ENCODE results near the gene HNRNPA3. TPM values are rescaled to one million over a fixed set of nuclear protein-coding genes. Genes with fewer than 3 reads are reported as not detected.

The HNRNPA3 gene
- total and polyA plus RNA-seq, 2 of the 13 experiments (the other 11 are each of a cell fraction or from before 2014, with no cell fraction given) = 73.3 to 97.7 TPM

DNA sequence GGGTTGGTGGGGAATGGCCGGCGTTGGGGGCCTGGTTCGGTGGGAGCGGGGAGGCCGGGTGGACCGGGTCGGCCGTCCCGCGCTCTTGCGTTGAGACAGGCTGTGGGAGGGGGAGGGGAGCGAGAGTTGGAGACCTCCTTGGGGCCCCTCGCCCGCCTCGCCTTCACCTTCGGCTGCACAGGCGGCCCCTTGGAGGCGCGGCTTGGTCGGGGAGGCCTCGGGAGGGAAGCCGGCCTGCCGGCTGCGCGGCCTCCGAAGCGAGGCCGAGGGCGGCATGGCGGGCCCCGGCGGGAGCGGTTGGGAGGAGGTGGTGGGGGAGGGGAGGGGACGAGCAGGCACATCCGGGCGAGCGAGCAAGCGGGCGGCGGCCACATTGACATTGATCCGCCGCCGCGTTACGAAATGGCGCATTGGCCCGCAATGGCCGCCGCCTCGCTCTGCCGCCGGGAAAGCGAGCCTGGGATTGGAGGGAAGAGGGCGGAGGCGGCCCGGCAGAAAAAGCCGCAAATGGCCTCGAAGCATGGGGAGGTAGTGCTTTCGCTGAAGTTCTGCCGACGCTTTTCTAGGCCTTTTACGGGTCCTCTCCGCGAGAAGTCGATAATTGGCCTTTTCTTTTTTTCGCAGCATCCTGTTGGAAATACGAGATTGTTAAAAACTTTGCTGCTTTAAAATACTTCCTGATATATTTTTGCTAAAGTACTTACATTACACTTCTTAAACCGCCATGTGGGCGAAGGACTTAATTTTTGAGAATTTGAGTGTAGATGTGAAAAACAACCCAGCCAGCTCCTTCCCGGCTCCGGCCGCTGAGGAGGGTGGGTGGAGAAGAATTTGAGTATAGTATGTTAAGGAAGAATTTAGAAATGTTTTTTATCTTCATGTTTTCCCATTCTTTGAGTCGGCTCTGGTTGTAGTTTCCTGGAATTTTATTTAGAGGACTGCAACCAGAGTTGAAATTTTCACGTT is 580 bp downstream of the HNRNPA3 start (continued):
- TF ChIP-seq, protein P1, sequence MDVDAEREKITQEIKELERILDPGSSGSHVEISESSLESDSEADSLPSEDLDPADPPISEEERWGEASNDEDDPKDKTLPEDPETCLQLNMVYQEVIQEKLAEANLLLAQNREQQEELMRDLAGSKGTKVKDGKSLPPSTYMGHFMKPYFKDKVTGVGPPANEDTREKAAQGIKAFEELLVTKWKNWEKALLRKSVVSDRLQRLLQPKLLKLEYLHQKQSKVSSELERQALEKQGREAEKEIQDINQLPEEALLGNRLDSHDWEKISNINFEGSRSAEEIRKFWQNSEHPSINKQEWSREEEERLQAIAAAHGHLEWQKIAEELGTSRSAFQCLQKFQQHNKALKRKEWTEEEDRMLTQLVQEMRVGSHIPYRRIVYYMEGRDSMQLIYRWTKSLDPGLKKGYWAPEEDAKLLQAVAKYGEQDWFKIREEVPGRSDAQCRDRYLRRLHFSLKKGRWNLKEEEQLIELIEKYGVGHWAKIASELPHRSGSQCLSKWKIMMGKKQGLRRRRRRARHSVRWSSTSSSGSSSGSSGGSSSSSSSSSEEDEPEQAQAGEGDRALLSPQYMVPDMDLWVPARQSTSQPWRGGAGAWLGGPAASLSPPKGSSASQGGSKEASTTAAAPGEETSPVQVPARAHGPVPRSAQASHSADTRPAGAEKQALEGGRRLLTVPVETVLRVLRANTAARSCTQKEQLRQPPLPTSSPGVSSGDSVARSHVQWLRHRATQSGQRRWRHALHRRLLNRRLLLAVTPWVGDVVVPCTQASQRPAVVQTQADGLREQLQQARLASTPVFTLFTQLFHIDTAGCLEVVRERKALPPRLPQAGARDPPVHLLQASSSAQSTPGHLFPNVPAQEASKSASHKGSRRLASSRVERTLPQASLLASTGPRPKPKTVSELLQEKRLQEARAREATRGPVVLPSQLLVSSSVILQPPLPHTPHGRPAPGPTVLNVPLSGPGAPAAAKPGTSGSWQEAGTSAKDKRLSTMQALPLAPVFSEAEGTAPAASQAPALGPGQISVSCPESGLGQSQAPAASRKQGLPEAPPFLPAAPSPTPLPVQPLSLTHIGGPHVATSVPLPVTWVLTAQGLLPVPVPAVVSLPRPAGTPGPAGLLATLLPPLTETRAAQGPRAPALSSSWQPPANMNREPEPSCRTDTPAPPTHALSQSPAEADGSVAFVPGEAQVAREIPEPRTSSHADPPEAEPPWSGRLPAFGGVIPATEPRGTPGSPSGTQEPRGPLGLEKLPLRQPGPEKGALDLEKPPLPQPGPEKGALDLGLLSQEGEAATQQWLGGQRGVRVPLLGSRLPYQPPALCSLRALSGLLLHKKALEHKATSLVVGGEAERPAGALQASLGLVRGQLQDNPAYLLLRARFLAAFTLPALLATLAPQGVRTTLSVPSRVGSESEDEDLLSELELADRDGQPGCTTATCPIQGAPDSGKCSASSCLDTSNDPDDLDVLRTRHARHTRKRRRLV (CRISPR knock-in tag; IDR thresholded peaks at IDR 0.05) = 0 out of 2 replicates have a peak, but pooled peaks have one; percentile 16
- TF ChIP-seq IKZF4 (CRISPR knock-in tag; IDR thresholded peaks at IDR 0.05; ENCODE audit: borderline replicate concordance, low read depth, not compliant biosample characterization) = peak; percentile 18
- peak; percentile 97 for TF ChIP-seq MYC (CRISPR knock-in tag; IDR thresholded peaks at IDR 0.05; ENCODE audit: borderline replicate concordance)
- TF ChIP-seq ELF1 (CRISPR knock-in tag; IDR thresholded peaks at IDR 0.05) = peak; percentile 64
- TF ChIP-seq SOX13 (IDR thresholded peaks at IDR 0.05) = no peak
- TF ChIP-seq SOX13 (CRISPR knock-in tag; conservative IDR thresholded peaks at IDR 0.05 in 1 of 2, IDR thresholded peaks at IDR 0.05 in 1 of 2) = peak in 1 of 2 experiments; percentile 80; a peak in 3 of 4 replicates
- TF ChIP-seq, protein P2, sequence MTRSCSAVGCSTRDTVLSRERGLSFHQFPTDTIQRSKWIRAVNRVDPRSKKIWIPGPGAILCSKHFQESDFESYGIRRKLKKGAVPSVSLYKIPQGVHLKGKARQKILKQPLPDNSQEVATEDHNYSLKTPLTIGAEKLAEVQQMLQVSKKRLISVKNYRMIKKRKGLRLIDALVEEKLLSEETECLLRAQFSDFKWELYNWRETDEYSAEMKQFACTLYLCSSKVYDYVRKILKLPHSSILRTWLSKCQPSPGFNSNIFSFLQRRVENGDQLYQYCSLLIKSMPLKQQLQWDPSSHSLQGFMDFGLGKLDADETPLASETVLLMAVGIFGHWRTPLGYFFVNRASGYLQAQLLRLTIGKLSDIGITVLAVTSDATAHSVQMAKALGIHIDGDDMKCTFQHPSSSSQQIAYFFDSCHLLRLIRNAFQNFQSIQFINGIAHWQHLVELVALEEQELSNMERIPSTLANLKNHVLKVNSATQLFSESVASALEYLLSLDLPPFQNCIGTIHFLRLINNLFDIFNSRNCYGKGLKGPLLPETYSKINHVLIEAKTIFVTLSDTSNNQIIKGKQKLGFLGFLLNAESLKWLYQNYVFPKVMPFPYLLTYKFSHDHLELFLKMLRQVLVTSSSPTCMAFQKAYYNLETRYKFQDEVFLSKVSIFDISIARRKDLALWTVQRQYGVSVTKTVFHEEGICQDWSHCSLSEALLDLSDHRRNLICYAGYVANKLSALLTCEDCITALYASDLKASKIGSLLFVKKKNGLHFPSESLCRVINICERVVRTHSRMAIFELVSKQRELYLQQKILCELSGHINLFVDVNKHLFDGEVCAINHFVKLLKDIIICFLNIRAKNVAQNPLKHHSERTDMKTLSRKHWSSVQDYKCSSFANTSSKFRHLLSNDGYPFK (CRISPR knock-in tag; IDR thresholded peaks at IDR 0.05; ENCODE audit: borderline replicate concordance) = peak; percentile 26; the same call in 1 of the 2 replicates
- TF ChIP-seq, protein P3, sequence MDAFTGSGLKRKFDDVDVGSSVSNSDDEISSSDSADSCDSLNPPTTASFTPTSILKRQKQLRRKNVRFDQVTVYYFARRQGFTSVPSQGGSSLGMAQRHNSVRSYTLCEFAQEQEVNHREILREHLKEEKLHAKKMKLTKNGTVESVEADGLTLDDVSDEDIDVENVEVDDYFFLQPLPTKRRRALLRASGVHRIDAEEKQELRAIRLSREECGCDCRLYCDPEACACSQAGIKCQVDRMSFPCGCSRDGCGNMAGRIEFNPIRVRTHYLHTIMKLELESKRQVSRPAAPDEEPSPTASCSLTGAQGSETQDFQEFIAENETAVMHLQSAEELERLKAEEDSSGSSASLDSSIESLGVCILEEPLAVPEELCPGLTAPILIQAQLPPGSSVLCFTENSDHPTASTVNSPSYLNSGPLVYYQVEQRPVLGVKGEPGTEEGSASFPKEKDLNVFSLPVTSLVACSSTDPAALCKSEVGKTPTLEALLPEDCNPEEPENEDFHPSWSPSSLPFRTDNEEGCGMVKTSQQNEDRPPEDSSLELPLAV (CRISPR knock-in tag; conservative IDR thresholded peaks at IDR 0.05; ENCODE audit: low read depth) = peak; percentile 82
- TF ChIP-seq ELF4 (CRISPR knock-in tag; IDR thresholded peaks at IDR 0.05; ENCODE audit: borderline replicate concordance) = no peak; the same call in 1 of the 2 replicates
- no peak; the same call in 1 of the 2 replicates for TF ChIP-seq ZNF619 (CRISPR knock-in tag; IDR thresholded peaks at IDR 0.05)
- TF ChIP-seq ZNF230 (CRISPR knock-in tag; IDR thresholded peaks at IDR 0.05) = no peak
- TF ChIP-seq ZBTB42 (CRISPR knock-in tag; IDR thresholded peaks at IDR 0.05) = no peak
- peak; percentile 68 for TF ChIP-seq RARA (CRISPR knock-in tag; IDR thresholded peaks at IDR 0.05)
- TF ChIP-seq ZNF543 (CRISPR knock-in tag; IDR thresholded peaks at IDR 0.05) = peak; percentile 81; the same call in 1 of the 2 replicates
- TF ChIP-seq SSRP1 (CRISPR knock-in tag; IDR thresholded peaks at IDR 0.05) = peak; percentile 89
- peak; percentile 93 for TF ChIP-seq CBX5 (CRISPR knock-in tag; IDR thresholded peaks at IDR 0.05; ENCODE audit: borderline replicate concordance)
- TF ChIP-seq ZNF138 (CRISPR knock-in tag; IDR thresholded peaks at IDR 0.05; ENCODE audit: low read depth) = peak; percentile 36; the same call in 1 of the 2 replicates
- TF ChIP-seq DPF2 (CRISPR knock-in tag; IDR thresholded peaks at IDR 0.05; ENCODE audit: borderline replicate concordance, low read depth) = no peak
- TF ChIP-seq ATRX (CRISPR knock-in tag; IDR thresholded peaks at IDR 0.05; ENCODE audit: borderline replicate concordance) = no peak

Measured in HepG2 (cell line).